ENCODE data around the gene NSD1.

The NSD1 gene, protein sequence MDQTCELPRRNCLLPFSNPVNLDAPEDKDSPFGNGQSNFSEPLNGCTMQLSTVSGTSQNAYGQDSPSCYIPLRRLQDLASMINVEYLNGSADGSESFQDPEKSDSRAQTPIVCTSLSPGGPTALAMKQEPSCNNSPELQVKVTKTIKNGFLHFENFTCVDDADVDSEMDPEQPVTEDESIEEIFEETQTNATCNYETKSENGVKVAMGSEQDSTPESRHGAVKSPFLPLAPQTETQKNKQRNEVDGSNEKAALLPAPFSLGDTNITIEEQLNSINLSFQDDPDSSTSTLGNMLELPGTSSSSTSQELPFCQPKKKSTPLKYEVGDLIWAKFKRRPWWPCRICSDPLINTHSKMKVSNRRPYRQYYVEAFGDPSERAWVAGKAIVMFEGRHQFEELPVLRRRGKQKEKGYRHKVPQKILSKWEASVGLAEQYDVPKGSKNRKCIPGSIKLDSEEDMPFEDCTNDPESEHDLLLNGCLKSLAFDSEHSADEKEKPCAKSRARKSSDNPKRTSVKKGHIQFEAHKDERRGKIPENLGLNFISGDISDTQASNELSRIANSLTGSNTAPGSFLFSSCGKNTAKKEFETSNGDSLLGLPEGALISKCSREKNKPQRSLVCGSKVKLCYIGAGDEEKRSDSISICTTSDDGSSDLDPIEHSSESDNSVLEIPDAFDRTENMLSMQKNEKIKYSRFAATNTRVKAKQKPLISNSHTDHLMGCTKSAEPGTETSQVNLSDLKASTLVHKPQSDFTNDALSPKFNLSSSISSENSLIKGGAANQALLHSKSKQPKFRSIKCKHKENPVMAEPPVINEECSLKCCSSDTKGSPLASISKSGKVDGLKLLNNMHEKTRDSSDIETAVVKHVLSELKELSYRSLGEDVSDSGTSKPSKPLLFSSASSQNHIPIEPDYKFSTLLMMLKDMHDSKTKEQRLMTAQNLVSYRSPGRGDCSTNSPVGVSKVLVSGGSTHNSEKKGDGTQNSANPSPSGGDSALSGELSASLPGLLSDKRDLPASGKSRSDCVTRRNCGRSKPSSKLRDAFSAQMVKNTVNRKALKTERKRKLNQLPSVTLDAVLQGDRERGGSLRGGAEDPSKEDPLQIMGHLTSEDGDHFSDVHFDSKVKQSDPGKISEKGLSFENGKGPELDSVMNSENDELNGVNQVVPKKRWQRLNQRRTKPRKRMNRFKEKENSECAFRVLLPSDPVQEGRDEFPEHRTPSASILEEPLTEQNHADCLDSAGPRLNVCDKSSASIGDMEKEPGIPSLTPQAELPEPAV (N-terminal part only)

GRCh38 chr5:177133096-177133852 is at the start of gene NSD1:
Gene NSD1, plus strand, starts transcription at chr5:177133773. Its CDS starts 1,331 bp downstream, at chr5:177135104.
- DNase-seq (ENCODE audit: low read depth), result peak; percentile 48

GRCh38 chr5:177084175-177084574 is 49.4 kb upstream of the NSD1 start:
- no peak for DNase-seq (ENCODE audit: low read depth)

DNA sequence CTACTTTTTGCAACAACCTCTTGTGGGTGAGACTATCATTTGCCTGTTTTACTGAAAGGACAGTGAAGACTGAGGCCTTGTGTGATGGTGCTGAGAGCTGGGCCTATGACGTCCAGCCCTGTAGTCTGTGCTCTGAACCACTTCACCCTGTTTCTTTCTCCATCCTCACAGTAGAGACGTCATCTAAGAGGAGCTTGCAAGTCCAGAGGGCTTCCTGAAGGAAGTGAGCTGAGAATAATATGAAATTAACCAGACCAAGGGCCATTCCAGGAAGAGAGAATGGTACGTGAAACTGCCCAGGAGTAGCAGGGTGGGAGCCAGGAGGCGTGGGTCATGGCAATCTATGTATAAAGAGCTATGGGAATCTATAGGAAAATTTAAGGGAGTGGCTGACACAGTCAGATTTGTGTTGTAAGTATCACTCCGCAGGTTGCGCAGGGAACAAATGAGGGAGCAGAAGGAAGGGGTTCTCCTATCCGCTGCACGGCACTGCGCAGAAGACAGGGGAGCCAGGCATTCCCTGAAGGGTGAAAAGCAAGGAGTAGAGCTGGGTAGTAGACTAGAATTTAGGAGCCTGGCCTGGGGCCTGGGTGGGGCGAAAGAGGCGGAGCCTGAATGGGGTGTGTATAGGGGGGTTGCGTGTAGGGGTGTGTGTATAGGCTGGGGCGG is 47.5 kb upstream of the NSD1 start:
- DNase-seq (ENCODE audit: low read depth), result no peak

- DNase-seq (ENCODE audit: low read depth), result no peak
Observed at GRCh38 chr5:177086654-177087397, 46.7 kb upstream of the NSD1 start, which contains the start of gene FGFR4. Gene FGFR4, plus strand, starts transcription at chr5:177086915. Its CDS starts 2,688 bp downstream, at chr5:177089603.

- no peak for DNase-seq (ENCODE audit: low read depth)
Observed at GRCh38 chr5:177087398-177088005, 46.1 kb upstream of the NSD1 start.

DNA sequence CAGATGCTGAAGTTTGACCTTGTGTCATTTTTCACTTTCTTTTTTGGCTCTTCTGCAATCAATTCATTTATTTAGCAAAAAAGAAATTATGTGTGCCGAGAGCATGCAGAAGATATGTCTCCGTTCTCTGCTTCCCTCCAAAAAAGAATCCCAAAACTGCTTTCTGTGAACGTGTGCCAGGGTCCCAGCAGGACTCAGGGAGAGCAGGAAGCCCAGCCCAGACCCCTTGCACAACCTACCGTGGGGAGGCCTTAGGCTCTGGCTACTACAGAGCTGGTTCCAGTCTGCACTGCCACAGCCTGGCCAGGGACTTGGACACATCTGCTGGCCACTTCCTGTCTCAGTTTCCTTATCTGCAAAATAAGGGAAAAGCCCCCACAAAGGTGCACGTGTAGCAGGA is 44.4 kb upstream of the NSD1 start:
- no peak for DNase-seq (ENCODE audit: low read depth)

- no peak for DNase-seq (ENCODE audit: low read depth)
Observed at GRCh38 chr5:177089825-177090641, 43.5 kb upstream of the NSD1 start.

- no peak for DNase-seq (ENCODE audit: low read depth)
Observed at GRCh38 chr5:177090813-177091212, 42.8 kb upstream of the NSD1 start.

- DNase-seq (ENCODE audit: low read depth), result no peak
Observed at GRCh38 chr5:177091232-177091631, 42.3 kb upstream of the NSD1 start.

DNA sequence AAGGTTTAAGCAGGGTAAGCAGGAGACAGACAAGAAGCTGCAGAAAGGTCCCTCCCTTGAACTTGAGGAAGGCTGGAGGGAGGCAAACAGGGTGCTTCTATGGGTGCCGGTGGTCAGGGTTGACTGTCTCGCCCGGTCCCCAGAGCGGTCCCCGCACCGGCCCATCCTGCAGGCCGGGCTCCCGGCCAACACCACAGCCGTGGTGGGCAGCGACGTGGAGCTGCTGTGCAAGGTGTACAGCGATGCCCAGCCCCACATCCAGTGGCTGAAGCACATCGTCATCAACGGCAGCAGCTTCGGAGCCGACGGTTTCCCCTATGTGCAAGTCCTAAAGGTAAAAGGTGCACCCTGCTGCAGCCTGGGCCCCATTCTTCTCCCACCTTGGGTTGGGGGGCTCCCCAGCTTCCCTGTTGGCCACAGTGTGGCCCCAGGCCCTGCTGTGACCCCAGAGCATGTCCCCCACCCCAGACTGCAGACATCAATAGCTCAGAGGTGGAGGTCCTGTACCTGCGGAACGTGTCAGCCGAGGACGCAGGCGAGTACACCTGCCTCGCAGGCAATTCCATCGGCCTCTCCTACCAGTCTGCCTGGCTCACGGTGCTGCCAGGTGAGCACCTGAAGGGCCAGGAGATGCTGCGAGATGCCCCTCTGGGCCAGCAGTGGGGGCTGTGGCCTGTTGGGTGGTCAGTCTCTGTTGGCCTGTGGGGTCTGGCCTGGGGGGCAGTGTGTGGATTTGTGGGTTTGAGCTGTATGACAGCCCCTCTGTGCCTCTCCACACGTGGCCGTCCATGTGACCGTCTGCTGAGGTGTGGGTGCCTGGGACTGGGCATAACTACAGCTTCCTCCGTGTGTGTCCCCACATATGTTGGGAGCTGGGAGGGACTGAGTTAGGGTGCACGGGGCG is 41.1 kb upstream of the NSD1 start:
- no peak for DNase-seq (ENCODE audit: low read depth)

DNA sequence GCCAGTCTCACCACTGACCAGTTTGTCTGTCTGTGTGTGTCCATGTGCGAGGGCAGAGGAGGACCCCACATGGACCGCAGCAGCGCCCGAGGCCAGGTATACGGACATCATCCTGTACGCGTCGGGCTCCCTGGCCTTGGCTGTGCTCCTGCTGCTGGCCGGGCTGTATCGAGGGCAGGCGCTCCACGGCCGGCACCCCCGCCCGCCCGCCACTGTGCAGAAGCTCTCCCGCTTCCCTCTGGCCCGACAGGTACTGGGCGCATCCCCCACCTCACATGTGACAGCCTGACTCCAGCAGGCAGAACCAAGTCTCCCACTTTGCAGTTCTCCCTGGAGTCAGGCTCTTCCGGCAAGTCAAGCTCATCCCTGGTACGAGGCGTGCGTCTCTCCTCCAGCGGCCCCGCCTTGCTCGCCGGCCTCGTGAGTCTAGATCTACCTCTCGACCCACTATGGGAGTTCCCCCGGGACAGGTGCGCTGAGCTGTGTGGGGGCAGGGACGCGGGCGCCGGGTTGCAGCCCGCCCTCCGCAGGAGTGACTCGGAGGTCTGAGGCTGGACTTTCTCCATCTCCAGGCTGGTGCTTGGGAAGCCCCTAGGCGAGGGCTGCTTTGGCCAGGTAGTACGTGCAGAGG is 40.4 kb upstream of the NSD1 start:
- DNase-seq (ENCODE audit: low read depth), result no peak

DNA sequence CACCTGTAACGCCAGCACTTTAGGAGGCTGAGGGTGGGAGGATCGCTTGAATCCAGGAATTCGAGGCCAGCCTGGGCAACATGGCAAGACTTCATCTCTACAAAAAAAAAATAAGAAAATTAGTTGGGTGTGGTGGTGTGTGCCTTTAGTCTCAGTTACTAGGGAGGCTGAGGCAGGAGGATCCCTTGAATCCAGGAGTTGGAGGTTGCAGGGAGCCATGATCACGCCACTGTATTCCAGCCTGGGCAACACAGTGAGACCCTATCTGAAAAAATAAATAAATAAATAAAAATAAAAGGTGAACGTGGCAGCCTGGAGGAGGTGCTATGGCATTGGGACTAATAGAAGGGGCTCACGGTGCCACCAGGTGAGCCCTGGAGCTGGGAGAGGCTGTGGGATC is 39.8 kb upstream of the NSD1 start:
- DNase-seq (ENCODE audit: low read depth), result no peak

- peak; percentile 44 for DNase-seq (ENCODE audit: low read depth)
Observed at GRCh38 chr5:177094224-177095087, 39.1 kb upstream of the NSD1 start.

- no peak for DNase-seq (ENCODE audit: low read depth)
Observed at GRCh38 chr5:177095088-177095669, 38.4 kb upstream of the NSD1 start.

DNA sequence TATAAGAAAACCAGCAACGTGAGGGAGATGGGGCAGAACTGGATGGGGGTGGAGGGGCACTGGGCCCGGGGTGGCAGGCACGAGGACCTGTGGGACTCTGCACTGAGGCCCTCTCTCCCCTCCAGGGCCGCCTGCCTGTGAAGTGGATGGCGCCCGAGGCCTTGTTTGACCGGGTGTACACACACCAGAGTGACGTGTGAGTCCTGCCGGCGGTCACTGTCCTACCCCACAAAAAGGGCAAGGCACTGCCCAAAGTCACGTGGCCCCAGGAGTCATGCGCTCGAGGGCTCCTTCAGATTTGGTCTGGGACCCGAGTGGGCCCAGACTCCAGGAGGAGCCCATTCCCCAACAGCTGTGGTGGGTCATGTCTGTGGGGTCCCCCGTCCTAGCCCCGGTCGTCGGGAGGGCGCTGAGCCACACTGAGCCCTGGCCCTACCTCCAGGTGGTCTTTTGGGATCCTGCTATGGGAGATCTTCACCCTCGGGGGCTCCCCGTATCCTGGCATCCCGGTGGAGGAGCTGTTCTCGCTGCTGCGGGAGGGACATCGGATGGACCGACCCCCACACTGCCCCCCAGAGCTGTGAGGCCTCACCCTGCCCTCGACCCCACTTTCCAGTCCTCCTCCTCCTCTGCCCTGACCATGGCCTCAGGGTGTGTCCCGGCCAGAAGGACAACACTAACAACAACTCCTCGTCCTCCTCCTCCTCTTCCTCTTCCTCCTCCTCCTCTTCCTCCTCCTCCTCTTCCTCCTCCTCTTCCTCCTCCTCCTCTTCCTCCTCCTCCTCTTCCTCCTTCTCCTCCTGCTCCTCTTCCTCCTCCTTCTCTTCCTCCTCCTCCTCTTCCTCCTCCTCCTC is 37.2 kb upstream of the NSD1 start:
- DNase-seq (ENCODE audit: low read depth), result no peak
